ENCODE data around the gene EPN3. TPM values are rescaled to one million over a fixed set of nuclear protein-coding genes. Genes with fewer than 3 reads are reported as not detected.

Gene EPN3
- polyA plus RNA-seq, 4 donors, result 1.6 to 16.0 (median 10.0) TPM

GRCh38 chr17:50547736-50548083 is 15.2 kb downstream of the EPN3 start:
- no peak for DNase-seq (ENCODE audit: low read depth in 4 of 4, low spot score in 3 of 4)

GRCh38 chr17:50548831-50549230 is 16.3 kb downstream of the EPN3 start:
- DNase-seq (ENCODE audit: low read depth in 4 of 4, low spot score in 3 of 4), result no peak

- DNase-seq (ENCODE audit: low read depth in 4 of 4, low spot score in 3 of 4), result no peak
Observed at GRCh38 chr17:50549256-50549941, 16.9 kb downstream of the EPN3 start.

GRCh38 chr17:50549969-50550368 is 17.4 kb downstream of the EPN3 start:
- DNase-seq (ENCODE audit: low read depth in 4 of 4, low spot score in 3 of 4), result no peak

- peak in 1 of 4 donors; percentile 71 for DNase-seq (ENCODE audit: low read depth in 4 of 4, low spot score in 3 of 4)
Observed at GRCh38 chr17:50550661-50551432, 18.3 kb downstream of the EPN3 start.

GRCh38 chr17:50551433-50551815 is 18.9 kb downstream of the EPN3 start:
- DNase-seq (ENCODE audit: low read depth in 4 of 4, low spot score in 3 of 4), result no peak

GRCh38 chr17:50551884-50552283 is 19.3 kb downstream of the EPN3 start:
- DNase-seq (ENCODE audit: low read depth in 4 of 4, low spot score in 3 of 4), result no peak

GRCh38 chr17:50554201-50554600 is 21.7 kb downstream of the EPN3 start:
- DNase-seq (ENCODE audit: low read depth in 4 of 4, low spot score in 3 of 4), result no peak

GRCh38 chr17:50556803-50557202 is 24.3 kb downstream of the EPN3 start:
- no peak for DNase-seq (ENCODE audit: low read depth in 4 of 4, low spot score in 3 of 4)

GRCh38 chr17:50557630-50558029 is 25.1 kb downstream of the EPN3 start:
- DNase-seq (ENCODE audit: low read depth in 4 of 4, low spot score in 3 of 4), result no peak

GRCh38 chr17:50558091-50558490 is 25.6 kb downstream of the EPN3 start:
- no peak for DNase-seq (ENCODE audit: low read depth in 4 of 4, low spot score in 3 of 4)

GRCh38 chr17:50558581-50558940 is 26.0 kb downstream of the EPN3 start:
- DNase-seq (ENCODE audit: low read depth in 4 of 4, low spot score in 3 of 4), result no peak

- no peak for DNase-seq (ENCODE audit: low read depth in 4 of 4, low spot score in 3 of 4)
Observed at GRCh38 chr17:50558941-50559614, 26.5 kb downstream of the EPN3 start.

GRCh38 chr17:50559674-50560184 is 27.2 kb downstream of the EPN3 start:
- no peak for DNase-seq (ENCODE audit: low read depth in 4 of 4, low spot score in 3 of 4)

GRCh38 chr17:50560185-50560824 is 27.8 kb downstream of the EPN3 start, which contains the start of gene CACNA1G:
TSS of gene CACNA1G (plus strand) at chr17:50560715. CDS start at chr17:50561460, 745 bp downstream.
- DNase-seq (ENCODE audit: low read depth in 4 of 4, low spot score in 3 of 4), result peak; percentile 72 to 84 (median 81)

- DNase-seq (ENCODE audit: low read depth in 4 of 4, low spot score in 3 of 4), result no peak
Observed at GRCh38 chr17:50560931-50561745, 28.6 kb downstream of the EPN3 start.

- no peak for DNase-seq (ENCODE audit: low read depth in 4 of 4, low spot score in 3 of 4)
Observed at GRCh38 chr17:50561746-50562141, 29.2 kb downstream of the EPN3 start.

- DNase-seq (ENCODE audit: low read depth in 4 of 4, low spot score in 3 of 4), result no peak
Observed at GRCh38 chr17:50562242-50563091, 29.9 kb downstream of the EPN3 start.

- no peak for DNase-seq (ENCODE audit: low read depth in 4 of 4, low spot score in 3 of 4)
Observed at GRCh38 chr17:50563092-50563511, 30.6 kb downstream of the EPN3 start.

Measured in left renal pelvis (tissue), 4 donors.